Testis (tissue), 2 donors: Measurements from ENCODE around the gene PLEKHA3.

Source experiments
- POLR2A ChIP-seq: fragments of 450-650 bp; IDR thresholded peaks from one replicate; pipeline ENCODE4 v1.6.1; 2017; ENCODE audit warnings: antibody characterized with exemption, mild to moderate bottlenecking, moderate library complexity
- TF ChIP-seq, protein P1 (sequence below), 3 experiments: fragments of 450-650 bp in 2 of 3; fragments of 200-600 bp in 1 of 3; sonication (generic) in 1 of 3; IDR thresholded peaks; one replicate each; pipeline ENCODE4 v1.5.1; 2016 to 2019; ENCODE audit warnings: antibody characterized with exemption in 3 of 3, mild to moderate bottlenecking in 2 of 3, moderate library complexity in 1 of 3

DNA sequence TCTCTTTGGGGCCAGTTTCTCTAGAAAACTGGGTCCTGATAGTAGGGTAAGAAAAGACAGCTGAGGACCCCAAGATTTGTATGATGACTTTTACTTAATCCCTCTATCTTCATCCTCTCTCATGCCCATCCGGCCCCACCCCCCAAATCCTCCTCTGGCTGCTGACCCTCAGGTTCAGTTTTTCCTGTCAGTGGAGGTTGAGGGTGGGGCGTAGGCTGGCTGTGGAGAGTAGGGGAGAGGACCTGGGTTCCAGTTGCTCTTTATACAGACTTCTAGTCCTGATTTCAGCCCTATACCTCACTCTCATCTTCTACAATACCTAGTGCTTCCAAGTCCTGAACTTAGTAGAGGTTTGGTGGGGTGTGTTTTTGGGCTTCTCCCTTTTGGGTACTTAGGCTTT lies 28.4 kb downstream of the PLEKHA3 start:
- TF ChIP-seq, protein P1, sequence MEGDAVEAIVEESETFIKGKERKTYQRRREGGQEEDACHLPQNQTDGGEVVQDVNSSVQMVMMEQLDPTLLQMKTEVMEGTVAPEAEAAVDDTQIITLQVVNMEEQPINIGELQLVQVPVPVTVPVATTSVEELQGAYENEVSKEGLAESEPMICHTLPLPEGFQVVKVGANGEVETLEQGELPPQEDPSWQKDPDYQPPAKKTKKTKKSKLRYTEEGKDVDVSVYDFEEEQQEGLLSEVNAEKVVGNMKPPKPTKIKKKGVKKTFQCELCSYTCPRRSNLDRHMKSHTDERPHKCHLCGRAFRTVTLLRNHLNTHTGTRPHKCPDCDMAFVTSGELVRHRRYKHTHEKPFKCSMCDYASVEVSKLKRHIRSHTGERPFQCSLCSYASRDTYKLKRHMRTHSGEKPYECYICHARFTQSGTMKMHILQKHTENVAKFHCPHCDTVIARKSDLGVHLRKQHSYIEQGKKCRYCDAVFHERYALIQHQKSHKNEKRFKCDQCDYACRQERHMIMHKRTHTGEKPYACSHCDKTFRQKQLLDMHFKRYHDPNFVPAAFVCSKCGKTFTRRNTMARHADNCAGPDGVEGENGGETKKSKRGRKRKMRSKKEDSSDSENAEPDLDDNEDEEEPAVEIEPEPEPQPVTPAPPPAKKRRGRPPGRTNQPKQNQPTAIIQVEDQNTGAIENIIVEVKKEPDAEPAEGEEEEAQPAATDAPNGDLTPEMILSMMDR (IDR thresholded peaks at IDR 0.05): no peak
- no peak for TF ChIP-seq POLR2A
